ENCODE results near the gene BLTP1. TPM values are rescaled to one million over a fixed set of nuclear protein-coding genes. Genes with fewer than 3 reads are reported as not detected.
A peak's percentile ranks its signal among the peaks of the same experiment; 100 is the strongest.

The BLTP1 gene
- total RNA-seq, 1 donor from 2014 or later = 44.4 TPM

- Mint-ChIP-seq H3K4me1 (peaks cover 24% of the 10 kb centered on the region), H3K9me3 (no peaks in the 10 kb centered on the region), H3K36me3 (ENCODE audit: low read depth) (peaks cover 15% of the 10 kb centered on the region), H3K27ac (peak overlapping the region; percentile 4), H3K27me3 (no peaks in the 10 kb centered on the region), H3K4me3 (no peak overlapping the region)
- DNase-seq (no peak), ATAC-seq (ENCODE audit: low read depth) (no peak)
- TF ChIP-seq, protein P1, sequence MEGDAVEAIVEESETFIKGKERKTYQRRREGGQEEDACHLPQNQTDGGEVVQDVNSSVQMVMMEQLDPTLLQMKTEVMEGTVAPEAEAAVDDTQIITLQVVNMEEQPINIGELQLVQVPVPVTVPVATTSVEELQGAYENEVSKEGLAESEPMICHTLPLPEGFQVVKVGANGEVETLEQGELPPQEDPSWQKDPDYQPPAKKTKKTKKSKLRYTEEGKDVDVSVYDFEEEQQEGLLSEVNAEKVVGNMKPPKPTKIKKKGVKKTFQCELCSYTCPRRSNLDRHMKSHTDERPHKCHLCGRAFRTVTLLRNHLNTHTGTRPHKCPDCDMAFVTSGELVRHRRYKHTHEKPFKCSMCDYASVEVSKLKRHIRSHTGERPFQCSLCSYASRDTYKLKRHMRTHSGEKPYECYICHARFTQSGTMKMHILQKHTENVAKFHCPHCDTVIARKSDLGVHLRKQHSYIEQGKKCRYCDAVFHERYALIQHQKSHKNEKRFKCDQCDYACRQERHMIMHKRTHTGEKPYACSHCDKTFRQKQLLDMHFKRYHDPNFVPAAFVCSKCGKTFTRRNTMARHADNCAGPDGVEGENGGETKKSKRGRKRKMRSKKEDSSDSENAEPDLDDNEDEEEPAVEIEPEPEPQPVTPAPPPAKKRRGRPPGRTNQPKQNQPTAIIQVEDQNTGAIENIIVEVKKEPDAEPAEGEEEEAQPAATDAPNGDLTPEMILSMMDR (IDR thresholded peaks at IDR 0.05) = no peak
- intact Hi-C loops (cut with micrococcal nuclease) = no loop called here
- ChIA-PET CTCF (no interaction called here), POLR2A (no interaction called here)
These were observed 11.6 kb downstream of the BLTP1 start for GRCh38 chr4:122163767-122164166.

DNA sequence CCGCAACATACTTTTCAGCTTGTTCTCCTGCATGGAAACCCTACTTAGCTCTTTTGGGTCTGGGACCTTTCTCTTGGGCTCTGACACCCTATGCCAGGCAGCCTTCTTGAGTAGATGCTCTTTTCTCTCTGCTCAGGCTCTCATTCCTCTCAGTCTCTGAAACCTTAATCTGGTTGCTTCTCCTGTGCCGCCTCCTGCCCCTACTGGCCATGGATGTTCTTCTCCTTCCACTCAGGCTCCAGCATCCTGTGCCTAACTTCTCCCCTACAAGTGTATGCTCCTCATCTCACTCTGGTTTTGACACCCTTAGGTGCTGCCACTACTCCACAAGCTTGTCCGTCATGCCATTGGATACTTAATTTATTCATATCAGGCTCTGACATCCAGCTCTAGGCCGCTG lies 15.2 kb downstream of the BLTP1 start:
- DNase-seq = no peak
- H3K36me3 Mint-ChIP-seq (ENCODE audit: low read depth) = peaks cover 6% of the 10 kb centered on the region
- H3K27ac Mint-ChIP-seq = no peak overlapping the region
- intact Hi-C loops (cut with micrococcal nuclease) = no loop called here
- ATAC-seq (ENCODE audit: low read depth) = no peak
- no peak overlapping the region for H3K4me3 Mint-ChIP-seq
- ChIA-PET POLR2A (no interaction called here), CTCF (no interaction called here)
- no peaks in the 10 kb centered on the region for H3K27me3 Mint-ChIP-seq
- H3K9me3 Mint-ChIP-seq = no peaks in the 10 kb centered on the region
- TF ChIP-seq, protein P1 (IDR thresholded peaks at IDR 0.05) = no peak
- H3K4me1 Mint-ChIP-seq = peaks cover 29% of the 10 kb centered on the region

DNA sequence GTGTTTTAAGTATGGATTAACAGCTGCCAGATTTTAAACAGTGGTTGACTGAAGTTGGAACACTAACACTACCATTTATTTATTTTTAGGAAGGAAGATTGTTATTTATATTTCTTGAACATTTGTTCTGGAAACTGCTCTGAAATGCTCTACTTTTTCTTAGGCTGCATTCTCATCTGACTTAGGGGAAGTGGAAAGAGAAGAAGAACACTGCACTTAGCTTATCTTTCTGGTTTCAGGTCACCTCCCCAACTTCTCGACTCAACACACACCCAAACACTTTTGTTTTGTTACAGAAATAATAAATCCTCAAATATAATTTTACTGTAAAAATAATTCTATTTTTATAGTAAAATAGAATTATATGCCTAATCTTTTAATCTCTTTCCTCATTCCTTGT lies 18.6 kb downstream of the BLTP1 start:
- ATAC-seq (ENCODE audit: low read depth) (no peak), DNase-seq (no peak)
- peaks cover 12% of the 10 kb centered on the region for H3K4me1 Mint-ChIP-seq
- H3K27me3 Mint-ChIP-seq = no peaks in the 10 kb centered on the region
- no peaks in the 10 kb centered on the region for H3K9me3 Mint-ChIP-seq
- H3K36me3 Mint-ChIP-seq (ENCODE audit: low read depth) = peaks cover 23% of the 10 kb centered on the region
- POLR2A ChIA-PET = interaction anchor here (0.7 kb wide), 1 partner anchor 39 kb away, joined by 5 read pairs; no protein-coding TSS in a partner anchor
- no peak overlapping the region for H3K4me3 Mint-ChIP-seq
- CTCF ChIA-PET = no interaction called here
- H3K27ac Mint-ChIP-seq = no peak overlapping the region
- TF ChIP-seq, protein P1 (IDR thresholded peaks at IDR 0.05) = no peak
- intact Hi-C loops (cut with micrococcal nuclease) = no loop called here

DNA sequence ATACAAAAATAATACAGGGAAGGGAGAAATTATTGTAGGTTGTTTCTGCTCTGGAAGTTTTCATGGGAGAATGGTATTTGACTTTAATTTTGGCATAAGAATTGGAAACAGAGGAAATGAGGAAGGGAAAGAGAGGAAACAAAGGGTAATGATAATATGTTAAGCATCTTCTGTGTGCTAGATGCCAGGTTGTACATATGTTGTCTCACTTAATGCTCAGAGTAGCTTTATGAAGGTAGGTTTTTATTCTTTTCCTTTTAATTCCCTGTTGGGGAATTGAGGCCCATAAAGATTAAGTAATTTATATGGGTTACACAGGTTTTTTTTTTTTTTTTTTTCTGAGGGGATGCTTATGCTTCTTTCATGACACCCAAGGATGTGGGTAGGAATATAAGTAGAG lies 19.2 kb downstream of the BLTP1 start:
- Mint-ChIP-seq H3K4me1 (peaks cover 12% of the 10 kb centered on the region), H3K4me3 (no peak overlapping the region), H3K27ac (no peak overlapping the region), H3K9me3 (no peaks in the 10 kb centered on the region), H3K27me3 (no peaks in the 10 kb centered on the region), H3K36me3 (ENCODE audit: low read depth) (peaks cover 23% of the 10 kb centered on the region)
- POLR2A ChIA-PET = interaction anchor here (0.7 kb wide), 1 partner anchor 39 kb away, joined by 5 read pairs; no protein-coding TSS in a partner anchor
- CTCF ChIA-PET = no interaction called here
- DNase-seq (no peak), ATAC-seq (ENCODE audit: low read depth) (no peak)
- intact Hi-C loops (cut with micrococcal nuclease) = no loop called here
- TF ChIP-seq, protein P1 (IDR thresholded peaks at IDR 0.05) = no peak

DNA sequence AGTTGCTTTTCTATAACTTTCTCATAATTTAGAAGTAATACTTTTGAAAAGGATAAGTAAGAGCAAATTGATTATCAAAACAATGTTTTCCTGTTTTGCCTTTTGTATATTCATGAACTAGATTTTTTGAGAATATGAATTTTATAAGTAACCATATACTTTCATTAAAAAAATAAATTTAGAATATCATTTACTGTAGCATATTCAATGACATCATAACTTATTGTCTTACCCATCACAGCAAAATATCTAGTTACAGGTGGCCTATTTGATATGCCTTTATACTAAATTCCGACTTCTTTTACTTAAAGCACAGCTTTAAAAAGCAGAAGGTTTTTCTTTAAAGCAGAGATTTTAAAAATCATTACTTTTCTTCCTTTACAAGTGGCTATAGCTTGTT lies 20.1 kb downstream of the BLTP1 start:
- intact Hi-C loops (cut with micrococcal nuclease) = no loop called here
- CTCF ChIA-PET = no interaction called here
- no peak for DNase-seq
- Mint-ChIP-seq H3K27me3 (no peaks in the 10 kb centered on the region), H3K27ac (no peak overlapping the region), H3K4me1 (peaks cover 9% of the 10 kb centered on the region), H3K4me3 (no peak overlapping the region), H3K36me3 (ENCODE audit: low read depth) (peaks cover 31% of the 10 kb centered on the region), H3K9me3 (no peaks in the 10 kb centered on the region)
- POLR2A ChIA-PET = no interaction called here
- TF ChIP-seq, protein P1 (IDR thresholded peaks at IDR 0.05) = no peak
- ATAC-seq (ENCODE audit: low read depth) = no peak

Data from activated B cell treated with CpG ODN at 0.5 μM for 24 hours (primary cell).